Adrenal gland (tissue), 5 donors: ENCODE data around the gene HPS1.

Experiments used
- CTCF ChIP-seq, 6 experiments: fragments of 450-650 bp in 4 of 6; fragments of 200-600 bp in 2 of 6; sonication (generic) in 1 of 6; IDR thresholded peaks; 1 replicate in 5 of 6; 2 replicates in 1 of 6; pipeline versions ENCODE4 v1.5.1 to v1.8.0; 2016 to 2021; ENCODE audit warnings: antibody characterized with exemption in 6 of 6, mild to moderate bottlenecking in 2 of 6, moderate library complexity in 1 of 6
- POLR2A ChIP-seq, 2 donors: fragments of 450-650 bp; IDR thresholded peaks; one replicate each; pipeline ENCODE4 v1.6.1; 2017; ENCODE audit warnings: antibody characterized with exemption in 2 of 2, mild to moderate bottlenecking in 2 of 2, moderate library complexity in 1 of 2
- donor health status: DM: no; HTN: no; CAD: no.

GRCh38 chr10:98482096-98482495, 35.4 kb upstream of the HPS1 start:
- TF ChIP-seq CTCF (IDR thresholded peaks at IDR 0.05): no peak
- TF ChIP-seq POLR2A (IDR thresholded peaks at IDR 0.05): no peak
